ENCODE measurements around the gene FTCD. TPM values are rescaled to one million over a fixed set of nuclear protein-coding genes. Genes with fewer than 3 reads are reported as not detected.
A peak's percentile ranks its signal among the peaks of the same experiment; 100 is the strongest.

Gene FTCD
- total RNA-seq, 1 experiment from 2014 or later = 6.7 TPM

GRCh38 chr21:46128933-46129571, 26.3 kb downstream of the FTCD start:
- no peaks in the 10 kb centered on the region; a peak in 1 of 5 replicates for H3K9me3 Mint-ChIP-seq
- Histone ChIP-seq H2AFZ (ENCODE audit: low read length) (no peak overlapping the region), H2BK15ac (ENCODE audit: low read depth, low read length) (no peak overlapping the region), H3K56ac (ENCODE audit: insufficient read length, low read depth, low read length) (no peak overlapping the region), H3K23me2 (ENCODE audit: insufficient read length, low read depth, low read length, poor library complexity, severe bottlenecking) (no peaks in the 10 kb centered on the region), H2BK20ac (ENCODE audit: low read depth, low read length, poor library complexity, severe bottlenecking) (no peak overlapping the region), H2AK5ac (ENCODE audit: insufficient read length, low read length) (no peak overlapping the region), H3K27ac (ENCODE audit: insufficient read length, low read depth, low read length) (no peak overlapping the region), H3K79me2 (ENCODE audit: insufficient read depth, low read length) (no peaks in the 10 kb centered on the region), H3K4me1 (ENCODE audit: insufficient read depth, low read length) (no peaks in the 10 kb centered on the region), H3K14ac (ENCODE audit: insufficient read depth, low read length) (no peak overlapping the region; the same call in 1 of the 2 replicates), H3K79me1 (ENCODE audit: insufficient read depth, low read depth, low read length, poor library complexity, severe bottlenecking) (no peaks in the 10 kb centered on the region), H3K4me2 (ENCODE audit: insufficient read depth, insufficient read length, low read length) (no peak overlapping the region), H3K27me3 (ENCODE audit: insufficient read depth, low read length) (no peaks in the 10 kb centered on the region), H3K18ac (ENCODE audit: insufficient read length, low read depth, low read length) (no peak overlapping the region), H4K91ac (ENCODE audit: insufficient read length, low read depth, low read length) (no peak overlapping the region), H2BK5ac (ENCODE audit: insufficient read length, low read length) (no peak overlapping the region), H3K23ac (ENCODE audit: insufficient read length, low read depth, low read length) (no peak overlapping the region), H4K8ac (replicated peaks; ENCODE audit: insufficient read length, low read depth, low read length) (no peak overlapping the region), H3K4ac (ENCODE audit: low read depth, low read length) (no peak overlapping the region), H2BK120ac (ENCODE audit: low read depth, low read length, poor library complexity, severe bottlenecking) (no peak overlapping the region), H3T11ph (ENCODE audit: low read length) (no peak overlapping the region), H4K5ac (ENCODE audit: insufficient read length, low read depth, low read length) (no peak overlapping the region), H3K9me3 (ENCODE audit: control insufficient read depth, low read depth, low read length) (no peaks in the 10 kb centered on the region), H3K9ac (ENCODE audit: extremely low read depth, insufficient read length, low read length) (no peak overlapping the region), H4K20me1 (ENCODE audit: control insufficient read depth, insufficient read depth, insufficient read length) (no peaks in the 10 kb centered on the region), H2BK12ac (ENCODE audit: insufficient read length, low read depth, low read length) (no peak overlapping the region)
- peaks cover 0 to 15% of the 10 kb centered on the region in 2 experiments; a peak in 2 of 4 replicates for H3K4me1 Mint-ChIP-seq
- no peak for DNase-seq
- TF ChIP-seq CTCF (conservative IDR thresholded peaks at IDR 0.05) = no peak
- H3K36me3 Mint-ChIP-seq (ENCODE audit: insufficient read depth in 1 of 3, low read depth in 3 of 3) = peaks cover 3 to 23% (median 12%) of the 10 kb centered on the region in 3 experiments; a peak in 6 of 7 replicates
- no peaks in the 10 kb centered on the region; the same call in 1 of the 2 replicates for H3K27me3 Mint-ChIP-seq (ENCODE audit: low read depth)
- H3K4me3 Mint-ChIP-seq = no peak overlapping the region
- H3K27ac Mint-ChIP-seq = peak overlapping the region in 2 of 3 experiments; percentile 78 to 82; a peak in 4 of 7 replicates
- WGBS (ENCODE audit: extremely low coverage, insufficient read length, low lambda C conversion rate) = no CpG with 5 or more reads among the region's 45 CpGs
